Measurements from ENCODE around the gene CDC42BPB. TPM values are rescaled to one million over a fixed set of nuclear protein-coding genes. Genes with fewer than 3 reads are reported as not detected.

Gene CDC42BPB
- total and polyA plus RNA-seq, 2 of the 4 experiments (the other 2 are of a cell fraction) = 49.1 to 81.4 TPM

GRCh38 chr14:103099081-103099732 lies 41.9 kb upstream of the CDC42BPB start:
- peak overlapping the region; percentile 61 for H2AK9ac ChIP-seq (replicated peaks; ENCODE audit: low read depth, low read length, poor library complexity)

More at GRCh38 chr14:103099081-103099732, 41.9 kb upstream of the CDC42BPB start:
- intact Hi-C loops (cut with micrococcal nuclease) (no loop called here), dilution Hi-C loops (cut with HindIII; ENCODE audit: low sequenced_read_pairs, unreplicated experiment) (no loop called here), in situ Hi-C loops (cut with MboI; ENCODE audit: low sequenced_read_pairs) (no loop called here)
- no peaks in the 10 kb centered on the region; the same call in 1 of the 2 replicates for H3K9me3 ChIP-seq (ENCODE audit: control insufficient read depth, insufficient read depth, low read length)
- H3K23ac ChIP-seq (ENCODE audit: low read depth, low read length) = no peak overlapping the region
- no peak overlapping the region for H2BK20ac ChIP-seq (ENCODE audit: low read depth, low read length)
- H3K4me3 ChIP-seq (ENCODE audit: insufficient read depth, low read depth, low read length) = no peak overlapping the region
- H3K36me3 ChIP-seq (ENCODE audit: control insufficient read depth, insufficient read depth, low read length) = no peaks in the 10 kb centered on the region
- no peak overlapping the region for H4K91ac ChIP-seq (ENCODE audit: insufficient read depth, low read depth, low read length)
- no peak overlapping the region for H3K56ac ChIP-seq (ENCODE audit: extremely low read depth, insufficient read depth, low read length)
- H3K18ac ChIP-seq (ENCODE audit: low read depth, low read length) = no peak overlapping the region
- no TSS peak for BruUV-seq (replicated peaks)
- 60% methylated on average over 1 of the region's 12 CpGs; no CpG with 5 or more reads in 1 of the 2 experiments for WGBS, 2 experiments (ENCODE audit: extremely low coverage in 2 of 2, insufficient read length in 1 of 2)
- H4K5ac ChIP-seq (ENCODE audit: low read depth, low read length) = no peak overlapping the region
- H3K14ac ChIP-seq (replicated peaks; ENCODE audit: low read depth, low read length) = no peak overlapping the region
- H3K4ac ChIP-seq (ENCODE audit: low read depth, low read length) = no peak overlapping the region
- no peaks in the 10 kb centered on the region for H3K9me1 ChIP-seq (ENCODE audit: insufficient read depth, low read length)
- no peak overlapping the region for H4K8ac ChIP-seq (ENCODE audit: low read depth in 2 of 2, low read length in 2 of 2)
- H4K20me1 ChIP-seq (ENCODE audit: insufficient read depth, low read length) = no peaks in the 10 kb centered on the region; the same call in 1 of the 2 replicates
- peaks cover 4% of the 10 kb centered on the region; the same call in 1 of the 2 replicates for H3K4me1 ChIP-seq (ENCODE audit: control insufficient read depth, insufficient read depth, low read length)
- no peak overlapping the region for H3K9ac ChIP-seq (ENCODE audit: low read depth, low read length)
- H3K79me1 ChIP-seq (ENCODE audit: low read depth in 1 of 2, low read length in 2 of 2) = no peaks in the 10 kb centered on the region
- H2BK120ac ChIP-seq (ENCODE audit: low read depth, low read length) = no peak overlapping the region
- H3K27me3 ChIP-seq (ENCODE audit: control insufficient read depth, insufficient read depth, low read length) = peaks cover 54% of the 10 kb centered on the region
- CTCF ChIA-PET = interaction anchor here (1.5 kb wide), 1 partner anchor 90 kb away, joined by 3 read pairs; no protein-coding TSS in a partner anchor
- H2AFZ ChIP-seq (replicated peaks; ENCODE audit: low read length, poor library complexity) = no peak overlapping the region
- no peak overlapping the region for H2BK5ac ChIP-seq (ENCODE audit: low read depth, low read length, poor library complexity, severe bottlenecking)
- no peak for ATAC-seq (ENCODE audit: low read depth)
- H2BK15ac ChIP-seq (ENCODE audit: low read depth, low read length) = no peak overlapping the region
- TF ChIP-seq USF2 (IDR thresholded peaks at IDR 0.05; ENCODE audit: low read depth, low read length) (no peak), CHD1 (IDR thresholded peaks at IDR 0.05; ENCODE audit: low read depth, low read length) (no peak), NFE2L2 (IDR thresholded peaks at IDR 0.05; ENCODE audit: low read depth, low read length) (no peak), FOS (IDR thresholded peaks at IDR 0.05; ENCODE audit: low read depth, low read length) (no peak), MAZ (IDR thresholded peaks at IDR 0.05; ENCODE audit: borderline replicate concordance, low read depth, low read length) (no peak), ELK1 (IDR thresholded peaks at IDR 0.05; ENCODE audit: borderline replicate concordance, low read depth, low read length) (no peak), CEBPB (IDR thresholded peaks at IDR 0.05; ENCODE audit: low read depth, low read length) (no peak), BHLHE40 (IDR thresholded peaks at IDR 0.05; ENCODE audit: low read depth, low read length) (no peak), CTCF (conservative IDR thresholded peaks at IDR 0.05; ENCODE audit: low read depth, low read length) (no peak), RAD21 (IDR thresholded peaks at IDR 0.05; ENCODE audit: low read length) (no peak), MAFK (IDR thresholded peaks at IDR 0.05; ENCODE audit: low read depth, low read length) (no peak), MXI1 (IDR thresholded peaks at IDR 0.05; ENCODE audit: borderline replicate concordance, low read depth, low read length) (no peak), RFX5 (IDR thresholded peaks at IDR 0.05; ENCODE audit: low read depth, low read length) (no peak), SMC3 (IDR thresholded peaks at IDR 0.05; ENCODE audit: low read depth, low read length) (no peak), RCOR1 (IDR thresholded peaks at IDR 0.05; ENCODE audit: insufficient replicate concordance, low read length) (no peak), POLR2A (IDR thresholded peaks at IDR 0.05; ENCODE audit: low read depth, low read length) (no peak)
- no peak overlapping the region for H3K27ac ChIP-seq (ENCODE audit: insufficient read depth, low read length)
- no peak overlapping the region for H2AK5ac ChIP-seq (ENCODE audit: low read depth, low read length)
- no peak for DNase-seq
- no peak overlapping the region for H3K4me2 ChIP-seq (ENCODE audit: low read depth, low read length)
- POLR2A ChIA-PET (ENCODE audit: unreplicated experiment) = no interaction called here
